HK-2 (cell line): ENCODE results near the gene PRR16.

Experiments used
- DNase-seq: peaks from one replicate; pipeline ENCODE4 v3.0.0-alpha.2; 2018; ENCODE audit not compliant: unreplicated experiment

PRR16 gene

GRCh38 chr5:120567921-120568320 lies 103.8 kb downstream of the PRR16 start:
- no peak for DNase-seq

- no peak for DNase-seq
Measured at GRCh38 chr5:120568711-120569110, 104.6 kb downstream of the PRR16 start.

- DNase-seq, result no peak
Measured at GRCh38 chr5:120576588-120576987, 112.5 kb downstream of the PRR16 start.

DNA sequence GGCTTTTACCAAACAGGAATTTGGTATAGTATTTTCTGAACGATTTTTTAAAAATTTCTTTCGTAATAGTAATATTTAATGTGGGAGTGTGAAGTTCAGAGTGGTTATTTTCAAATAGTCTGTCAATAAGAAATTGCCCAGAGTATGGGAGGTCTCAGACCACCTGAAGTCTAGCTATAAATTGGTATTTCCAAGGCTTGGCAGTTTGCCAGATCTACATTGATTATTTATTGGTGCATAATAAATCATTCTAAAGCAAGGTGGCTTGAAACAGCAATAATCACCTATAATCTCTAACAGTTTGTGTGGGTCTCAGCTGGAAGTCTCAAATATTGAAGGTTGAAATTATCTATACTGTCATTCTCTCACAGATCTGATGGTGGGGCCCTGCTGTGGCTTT lies 118.5 kb downstream of the PRR16 start:
- no peak for DNase-seq

GRCh38 chr5:120586646-120587045 lies 122.5 kb downstream of the PRR16 start:
- DNase-seq, result no peak

GRCh38 chr5:120591911-120592310 lies 127.8 kb downstream of the PRR16 start:
- no peak for DNase-seq

DNA sequence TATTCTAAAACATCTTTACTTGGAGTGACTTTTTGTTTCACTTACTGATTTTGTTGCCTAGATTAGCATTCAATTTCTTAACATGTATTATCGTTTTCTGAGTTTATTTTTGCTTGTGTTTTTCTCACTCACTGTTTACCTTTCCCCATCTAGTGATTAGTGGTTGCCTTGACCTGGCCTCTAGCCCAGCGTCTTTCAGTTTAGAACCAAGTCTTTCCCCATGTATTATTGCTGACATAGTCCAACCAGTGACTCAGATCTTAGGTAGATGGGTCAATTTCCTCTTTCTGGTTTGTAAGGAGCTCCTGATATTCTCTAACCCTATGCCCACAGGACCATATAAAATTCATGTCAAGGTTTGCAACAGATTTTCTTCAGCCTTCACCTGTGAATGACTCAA lies 135.5 kb downstream of the PRR16 start:
- no peak for DNase-seq

GRCh38 chr5:120600639-120601038 lies 136.5 kb downstream of the PRR16 start:
- no peak for DNase-seq

DNA sequence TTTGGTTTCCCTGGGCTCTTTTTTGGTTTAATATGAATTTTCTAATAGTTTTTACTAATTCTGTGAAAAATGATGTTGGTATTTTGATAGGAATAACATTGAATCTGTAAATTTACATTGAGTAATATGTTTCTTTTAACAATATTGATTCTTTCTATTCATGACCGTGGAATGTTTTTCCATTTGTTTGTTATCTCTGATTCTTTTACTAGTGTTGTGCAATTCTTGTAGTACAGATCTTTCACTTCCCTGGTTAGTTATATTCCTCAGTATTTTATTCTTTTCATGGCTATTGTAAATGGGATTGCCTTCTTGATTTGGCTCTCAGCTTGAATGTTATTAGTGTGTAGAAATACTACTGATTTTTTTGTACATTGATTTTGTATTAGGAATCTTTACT lies 137.9 kb downstream of the PRR16 start:
- DNase-seq, result no peak

DNA sequence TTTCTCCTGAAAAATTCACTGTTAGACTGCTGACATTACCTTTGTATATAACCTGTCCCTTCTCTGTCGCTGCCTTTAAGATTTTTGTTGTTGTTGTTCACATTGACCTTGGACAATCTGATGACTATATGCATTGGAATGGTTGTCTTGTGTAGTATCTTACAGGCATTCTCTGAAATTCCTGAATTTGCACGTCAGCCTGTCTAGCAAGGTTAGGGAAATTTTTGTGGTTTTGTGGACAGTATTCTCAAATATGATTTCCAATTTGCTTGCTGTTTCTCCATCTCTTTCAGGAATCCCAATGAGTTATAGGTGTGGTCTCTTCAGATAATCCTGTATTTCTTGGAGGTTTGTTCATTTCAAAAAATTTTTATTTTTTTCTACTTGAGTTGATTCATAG lies 140.8 kb downstream of the PRR16 start:
- no peak for DNase-seq

GRCh38 chr5:120605325-120606079 lies 141.4 kb downstream of the PRR16 start:
- DNase-seq, result no peak

DNA sequence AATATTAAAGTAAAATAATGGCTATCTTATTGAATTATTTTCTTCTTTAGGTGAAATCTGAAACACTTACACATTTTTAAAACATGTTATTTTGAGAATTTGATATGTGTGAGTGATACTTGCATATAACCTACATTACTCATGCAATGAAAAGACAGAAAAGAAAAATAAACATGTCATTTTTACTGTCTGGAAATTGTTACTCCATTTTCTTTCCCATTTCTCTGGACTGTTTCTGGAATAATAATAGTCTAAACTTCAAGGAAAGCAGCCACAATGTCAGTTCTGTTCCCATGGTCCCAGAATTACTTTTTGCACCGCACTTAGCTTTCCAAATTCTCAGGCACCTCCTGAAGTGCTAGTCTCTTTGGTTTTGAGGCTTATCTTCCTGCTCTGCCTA lies 145.5 kb downstream of the PRR16 start:
- no peak for DNase-seq

DNA sequence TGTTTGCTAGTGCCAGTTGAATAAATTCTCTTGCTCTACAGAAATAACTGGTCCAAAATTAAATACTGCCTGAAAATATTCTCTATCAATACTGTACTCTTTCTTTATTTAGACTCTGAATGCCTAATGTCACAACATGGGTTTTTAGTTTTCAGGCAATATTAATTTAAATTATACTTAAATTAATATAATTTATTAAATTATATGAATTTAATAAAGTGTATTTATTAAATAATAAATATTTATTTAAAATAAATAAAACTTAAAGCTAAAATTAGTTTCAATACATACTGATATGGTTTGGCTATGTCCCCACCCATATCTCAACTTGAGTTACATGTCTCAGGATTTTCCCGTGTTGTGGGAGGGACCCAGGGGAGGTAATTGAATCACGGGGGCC lies 146.0 kb downstream of the PRR16 start:
- DNase-seq, result no peak

DNA sequence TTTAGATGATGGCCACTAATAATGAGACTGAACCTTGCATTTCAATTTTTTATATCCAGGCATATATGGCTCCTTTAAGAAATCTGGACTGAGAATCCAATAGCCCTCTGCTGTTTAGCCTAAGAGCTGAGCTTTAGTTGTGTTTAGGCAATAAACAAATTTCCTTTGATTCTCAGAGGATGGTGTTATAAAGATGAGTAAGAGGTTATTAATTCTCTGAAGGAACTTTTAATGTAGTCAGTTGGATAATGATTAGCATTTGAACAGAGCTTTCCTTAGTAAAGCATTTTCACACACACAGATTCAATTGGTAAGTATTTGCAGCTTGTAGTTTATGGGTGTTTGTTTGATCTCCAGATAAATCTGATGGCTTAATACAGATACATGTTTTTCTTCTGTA lies 149.6 kb downstream of the PRR16 start:
- DNase-seq, result no peak

DNA sequence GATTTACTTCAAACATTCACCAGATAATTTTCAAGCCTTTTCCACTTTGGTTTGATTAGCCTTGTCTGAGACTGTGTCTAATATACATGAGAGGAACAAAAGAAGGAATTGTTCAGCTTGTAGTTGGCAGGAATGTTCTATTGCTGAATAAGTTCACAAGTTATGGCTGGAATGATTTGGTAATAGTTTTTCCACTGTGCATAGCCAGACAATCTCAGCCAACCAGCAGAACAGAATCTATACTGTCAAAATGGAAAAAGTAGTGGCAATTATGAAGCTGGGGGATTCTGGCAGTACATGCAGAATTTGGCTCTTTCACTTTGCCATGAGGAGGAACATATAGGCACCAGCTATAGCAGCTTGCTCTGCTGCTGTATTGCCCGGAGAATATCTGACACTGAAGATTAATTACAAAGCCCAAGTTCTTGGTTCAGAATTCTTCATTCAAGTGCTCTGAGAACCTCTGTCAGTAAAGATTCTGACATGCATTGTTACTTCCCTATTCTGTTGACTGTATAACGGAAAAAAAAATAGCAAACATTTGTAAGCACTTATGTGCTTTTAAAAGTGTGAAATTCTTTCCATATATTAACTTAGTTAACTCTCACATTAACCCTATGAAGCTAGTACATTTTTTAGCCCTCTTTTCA lies 150.6 kb downstream of the PRR16 start:
- no peak for DNase-seq

DNA sequence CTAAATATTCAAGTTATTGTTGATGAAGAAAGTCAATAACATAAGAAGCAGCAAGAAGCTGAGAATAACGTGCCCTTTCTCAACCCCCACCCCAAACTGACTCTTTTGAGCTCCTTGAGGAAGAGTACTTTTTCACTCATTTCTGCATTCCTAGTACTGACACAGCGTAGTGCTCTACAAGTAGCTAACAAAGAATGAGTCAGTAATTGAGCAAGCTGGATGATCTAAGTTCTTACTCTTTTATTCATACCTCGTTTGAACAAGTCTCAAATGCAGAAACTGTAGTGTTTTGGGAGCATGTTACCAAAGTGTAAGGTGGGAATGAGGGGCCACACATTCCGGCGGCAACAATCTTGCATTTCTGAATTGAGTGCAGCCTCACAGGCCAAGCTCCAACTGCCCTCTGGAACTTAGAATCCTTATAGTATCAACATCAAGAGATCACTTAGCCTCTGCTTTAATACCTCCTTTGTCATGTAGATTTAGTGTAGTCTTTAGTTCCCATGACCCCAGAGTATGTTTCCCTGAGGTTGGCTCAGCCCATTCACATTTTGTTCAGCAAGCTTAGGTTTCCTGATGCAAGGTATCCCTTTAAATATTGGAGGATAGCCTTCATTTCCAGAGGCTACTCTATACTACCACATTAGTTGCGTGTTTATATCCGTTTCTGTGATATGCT lies 152.0 kb downstream of the PRR16 start:
- no peak for DNase-seq

DNA sequence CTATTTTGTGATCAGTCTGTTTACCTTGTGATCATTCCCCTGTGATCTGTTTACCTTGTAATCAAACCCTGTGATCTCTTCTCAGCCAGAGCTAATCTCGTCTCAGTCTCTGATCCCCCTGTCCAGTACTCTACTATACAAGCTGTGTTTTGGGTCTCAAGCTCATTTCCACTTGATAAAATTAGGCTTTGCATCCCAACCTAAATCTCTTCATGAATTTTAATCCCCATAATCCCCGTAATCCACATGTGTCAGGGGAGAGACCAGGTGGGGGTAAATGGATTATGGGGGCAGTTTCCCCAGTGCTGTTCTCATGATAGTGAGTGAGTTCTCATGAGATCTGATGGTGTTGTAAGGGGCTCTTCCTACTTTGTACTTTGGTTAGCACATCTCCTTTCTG lies 157.2 kb downstream of the PRR16 start:
- DNase-seq, result no peak

GRCh38 chr5:120624021-120624563 lies 160.0 kb downstream of the PRR16 start:
- no peak for DNase-seq

DNA sequence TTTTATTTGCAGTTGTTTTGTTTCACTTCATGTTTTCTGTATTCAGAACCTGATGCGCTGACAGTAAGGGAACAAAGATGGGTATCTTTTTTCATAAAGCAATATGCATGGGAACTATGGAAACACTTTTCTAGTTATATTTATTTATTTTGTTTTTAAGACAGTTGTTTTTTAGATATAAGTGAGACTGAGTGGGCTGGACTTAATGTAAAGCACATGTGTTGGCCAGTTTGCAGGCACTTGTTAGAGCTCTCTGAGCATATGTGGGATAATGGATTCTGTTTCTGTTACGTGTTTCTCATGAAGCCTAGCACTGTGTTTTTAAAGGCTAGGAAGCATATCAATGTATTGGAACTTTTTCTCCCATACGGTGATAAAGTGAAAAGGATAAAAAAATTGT lies 164.1 kb downstream of the PRR16 start:
- no peak for DNase-seq

- no peak for DNase-seq
Measured at GRCh38 chr5:120630550-120630949, 166.4 kb downstream of the PRR16 start.

GRCh38 chr5:120631611-120632010 lies 167.5 kb downstream of the PRR16 start:
- no peak for DNase-seq

GRCh38 chr5:120632430-120632829 lies 168.3 kb downstream of the PRR16 start:
- no peak for DNase-seq

- DNase-seq, result no peak
Measured at GRCh38 chr5:120638449-120638848, 174.3 kb downstream of the PRR16 start.
